Tibial nerve (tissue), 4 donors: ENCODE measurements around the gene TMEFF1. TPM values are rescaled to one million over a fixed set of nuclear protein-coding genes. Genes with fewer than 3 reads are reported as not detected.

ENCODE experiments used
- DNase-seq, 2 donors: peaks; one replicate each; pipeline ENCODE4 v3.0.0-alpha.2; 2019; ENCODE audit warnings: low spot score in 2 of 2
- H3K27ac ChIP-seq, 4 donors: fragments of 200-600 bp; sonication (generic) in 3 of 4; one replicate each; pipeline ENCODE4 v1.5.1; 2017 to 2019; ENCODE audit warnings: mild to moderate bottlenecking in 1 of 4
- H3K27me3 ChIP-seq, 2 donors: fragments of 200-600 bp; sonication (generic) in 1 of 2; one replicate each; pipeline versions ENCODE4 v1.5.1 to v1.6.0; 2017 to 2019
- H3K36me3 ChIP-seq, 3 donors: fragments of 200-600 bp; sonication (generic); one replicate each; pipeline ENCODE4 v1.5.1; 2018 to 2019
- H3K4me1 ChIP-seq, 4 donors: fragments of 200-600 bp; sonication (generic) in 3 of 4; one replicate each; pipeline ENCODE4 v1.5.1; 2017 to 2019
- H3K4me3 ChIP-seq, 4 donors: fragments of 200-600 bp; sonication (generic) in 3 of 4; one replicate each; pipeline ENCODE4 v1.5.1; 2017 to 2019; ENCODE audit warnings: mild to moderate bottlenecking in 1 of 4, moderate library complexity in 1 of 4
- H3K9me3 ChIP-seq, 4 donors: fragments of 200-600 bp; sonication (generic) in 3 of 4; one replicate each; pipeline ENCODE4 v1.5.1; 2017 to 2019
- CTCF ChIP-seq, 5 experiments: fragments of 200-600 bp in 3 of 5; fragments of 450-650 bp in 2 of 5; sonication (generic) in 3 of 5; IDR thresholded peaks; one replicate each; pipeline ENCODE4 v1.5.1; 2016 to 2019; ENCODE audit warnings: antibody characterized with exemption in 5 of 5, mild to moderate bottlenecking in 3 of 5, moderate library complexity in 2 of 5
- EP300 ChIP-seq, 2 donors: sonication (generic); formaldehyde crosslinking; IDR thresholded peaks; one replicate each; pipeline ENCODE4 v1.6.1; 2017; ENCODE audit warnings: antibody characterized with exemption in 2 of 2, mild to moderate bottlenecking in 1 of 2
- POLR2A ChIP-seq, 2 donors: fragments of 450-650 bp; IDR thresholded peaks; one replicate each; pipeline ENCODE4 v1.6.1; 2017; ENCODE audit warnings: antibody characterized with exemption in 2 of 2, mild to moderate bottlenecking in 2 of 2, moderate library complexity in 2 of 2
- WGBS, 2 donors: methylation state at CpG; one replicate each; pipeline ENCODE4 v1.1.5; 2018; 5-methylcytosine and 5-hydroxymethylcytosine counted together
- total RNA-seq, 4 donors: library from RNA; depleted of rRNA; stranded (reverse); fragments of >200 nt; gene quantifications; one replicate each; pipeline ENCODE4 v1.1.0, GENCODE V29; 2016

The TMEFF1 gene
- total RNA-seq, 4 donors from 2014 or later = 0.42 to 1.6 TPM; not detected in 2

- Histone ChIP-seq H3K27me3 (no peaks in the 10 kb centered on the region), H3K9me3 (peaks cover 0 to 9% (median 0%) of the 10 kb centered on the region in 4 donors), H3K27ac (no peak overlapping the region), H3K4me1 (no peaks in the 10 kb centered on the region), H3K36me3 (peaks cover 0 to 13% (median 0%) of the 10 kb centered on the region in 3 donors), H3K4me3 (no peak overlapping the region)
- DNase-seq = no peak
- 80% methylated on average over 5 of the region's 5 CpGs for WGBS, 2 donors
- TF ChIP-seq CTCF (IDR thresholded peaks at IDR 0.05) (no peak), POLR2A (IDR thresholded peaks at IDR 0.05) (no peak)
Measured at GRCh38 chr9:100549048-100549447, 76.1 kb downstream of the TMEFF1 start.

DNA sequence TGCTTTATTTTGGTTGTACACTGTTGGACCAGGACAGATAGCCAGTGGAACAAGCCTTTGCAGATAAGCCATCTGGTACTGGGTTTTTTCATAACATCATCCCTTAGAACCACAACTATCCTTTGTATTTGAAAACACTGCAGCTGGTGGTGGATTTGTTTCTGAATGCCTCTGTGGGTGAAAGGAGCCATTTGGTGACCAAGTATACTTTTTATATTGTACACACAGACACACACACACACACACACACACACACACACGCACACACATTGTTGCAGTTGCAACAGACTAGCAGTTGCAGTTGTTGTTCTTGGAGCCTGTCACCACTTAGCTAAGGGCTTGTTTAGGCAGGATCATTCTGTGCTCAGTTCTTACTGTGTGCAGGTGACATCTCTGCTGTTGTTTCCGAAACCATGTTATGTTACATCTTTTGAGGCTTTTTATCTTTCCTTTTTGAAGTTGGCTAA, 82.0 kb downstream of the TMEFF1 start:
- no peak for DNase-seq
- Histone ChIP-seq H3K36me3 (no peaks in the 10 kb centered on the region), H3K27ac (no peak overlapping the region), H3K27me3 (no peaks in the 10 kb centered on the region), H3K9me3 (no peaks in the 10 kb centered on the region), H3K4me3 (no peak overlapping the region), H3K4me1 (no peaks in the 10 kb centered on the region)
- WGBS, 2 donors = 80 to 89% methylated on average over 2 of the region's 2 CpGs
- no peak for TF ChIP-seq CTCF (IDR thresholded peaks at IDR 0.05)
- TF ChIP-seq POLR2A (IDR thresholded peaks at IDR 0.05) = no peak
- TF ChIP-seq EP300 (IDR thresholded peaks at IDR 0.05) = no peak

GRCh38 chr9:100555471-100555870, 82.5 kb downstream of the TMEFF1 start:
- TF ChIP-seq EP300 (IDR thresholded peaks at IDR 0.05) (no peak), POLR2A (IDR thresholded peaks at IDR 0.05) (no peak), CTCF (IDR thresholded peaks at IDR 0.05) (no peak)
- H3K9me3 ChIP-seq = no peaks in the 10 kb centered on the region
- no peak overlapping the region for H3K4me3 ChIP-seq
- 93 to 97% methylated on average over 1 of the region's 1 CpG for WGBS, 2 donors
- no peak for DNase-seq
- no peak overlapping the region for H3K27ac ChIP-seq
- no peaks in the 10 kb centered on the region for H3K4me1 ChIP-seq
- no peaks in the 10 kb centered on the region for H3K27me3 ChIP-seq
- H3K36me3 ChIP-seq = no peaks in the 10 kb centered on the region

- WGBS, 2 donors = 96% methylated on average over 3 of the region's 3 CpGs
- no peaks in the 10 kb centered on the region for H3K36me3 ChIP-seq
- DNase-seq = no peak
- no peaks in the 10 kb centered on the region for H3K27me3 ChIP-seq
- H3K9me3 ChIP-seq = no peaks in the 10 kb centered on the region
- no peak overlapping the region for H3K27ac ChIP-seq
- no peak overlapping the region for H3K4me3 ChIP-seq
- no peak for TF ChIP-seq POLR2A (IDR thresholded peaks at IDR 0.05)
- TF ChIP-seq CTCF (IDR thresholded peaks at IDR 0.05) = no peak
- TF ChIP-seq EP300 (IDR thresholded peaks at IDR 0.05) = no peak
- no peaks in the 10 kb centered on the region for H3K4me1 ChIP-seq
Measured at GRCh38 chr9:100557053-100557452, 84.1 kb downstream of the TMEFF1 start.

DNA sequence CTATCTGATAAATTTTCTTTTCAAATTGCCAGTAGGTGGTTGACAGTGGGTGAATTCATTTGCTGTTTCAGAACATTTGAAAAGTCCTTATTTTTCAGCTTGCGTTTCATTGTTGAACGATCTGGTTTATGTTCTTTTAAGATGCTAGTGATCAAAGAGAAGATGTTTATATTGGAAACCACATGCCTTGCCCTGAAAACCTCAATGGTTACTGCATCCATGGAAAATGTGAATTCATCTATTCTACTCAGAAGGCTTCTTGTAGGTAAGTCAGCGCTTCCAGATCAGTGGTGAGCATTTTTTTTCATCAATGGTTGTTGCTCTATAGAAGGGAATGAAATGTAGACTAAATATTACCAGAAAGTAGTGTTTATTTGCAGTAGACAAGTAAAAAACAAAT, 88.3 kb downstream of the TMEFF1 start:
- Histone ChIP-seq H3K27ac (no peak overlapping the region), H3K4me1 (no peaks in the 10 kb centered on the region), H3K9me3 (no peaks in the 10 kb centered on the region), H3K27me3 (no peaks in the 10 kb centered on the region), H3K4me3 (no peak overlapping the region), H3K36me3 (no peaks in the 10 kb centered on the region)
- no peak for TF ChIP-seq POLR2A (IDR thresholded peaks at IDR 0.05)
- TF ChIP-seq EP300 (IDR thresholded peaks at IDR 0.05) = no peak
- TF ChIP-seq CTCF (IDR thresholded peaks at IDR 0.05) = no peak
- DNase-seq = no peak
- 71 to 72% methylated on average over 3 of the region's 3 CpGs for WGBS, 2 donors
